GM12878 (cell line): ENCODE results near the gene KCNV2. TPM values are rescaled to one million over a fixed set of nuclear protein-coding genes. Genes with fewer than 3 reads are reported as not detected.

Experiments used
- ATAC-seq: fragments of 200-7000 bp; cut with Tn5 transposase; 3 replicates; pipeline ENCODE4 v1.9.1; 2020; ENCODE audit warnings: mild to moderate bottlenecking, moderate library complexity
- BruUV-seq: library from RNA; stranded (reverse); fragments of 400-500 nt; replicated peaks from 2 replicates; lab custom pipeline; 2021; lab: Mats Ljungman, UMichigan
- CTCF ChIA-PET: fragments of 300-600 bp; sonication (Branson Sonifier 250); formaldehyde crosslinking; extraction: SDS; loops from one replicate; lab custom pipeline; 2021; ENCODE audit warnings: inconsistent platforms; lab: Yijun Ruan, JAX
- POLR2A ChIA-PET: fragments of 350-600 bp; formaldehyde crosslinking; extraction: SDS; loops from one replicate; lab custom pipeline; 2021; ENCODE audit warnings: inconsistent platforms; lab: Charles Lee
- RAD21 ChIA-PET: fragments of 300-600 bp; sonication (Branson Sonifier 250); formaldehyde crosslinking; loops from one replicate; lab custom pipeline; 2023; ENCODE audit warnings: antibody characterized with exemption; ENCODE audit not compliant: unreplicated experiment; lab: Charles Lee
- SMC1A ChIA-PET: fragments of 300-600 bp; sonication (Branson Sonifier 250); formaldehyde crosslinking; loops from one replicate; lab custom pipeline; 2023; ENCODE audit not compliant: unreplicated experiment, uncharacterized antibody; lab: Charles Lee
- DNase-seq: peaks from one replicate; pipeline ENCODE4 v3.0.0-alpha.2; 2011; ENCODE audit warnings: low read depth, low spot score
- FAIRE-seq: peaks from 3 replicates; lab custom pipeline; 2011; peaks lifted over from hg19 to GRCh38; lab: Jason Lieb, UNC
- H2AFZ ChIP-seq: 2 replicates; pipeline ENCODE4 v1.6.0; 2011; ENCODE audit warnings: low read depth, low read length, control low read depth; ENCODE audit not compliant: control insufficient read depth
- H3K27ac ChIP-seq: 2 replicates; pipeline ENCODE4 v1.5.1; 2011; ENCODE audit warnings: control low read depth; ENCODE audit not compliant: control insufficient read depth, insufficient read depth
- H3K27me3 ChIP-seq, 2 experiments: replicated peaks in 1 of 2; 2 replicates each; pipeline versions ENCODE4 v1.6.0 to v1.6.1; 2011; ENCODE audit warnings: low read length in 1 of 2; ENCODE audit not compliant: control insufficient read depth in 2 of 2, insufficient read depth in 2 of 2
- H3K36me3 ChIP-seq, 2 experiments: 2 replicates each; pipeline ENCODE4 v1.5.1; 2011; ENCODE audit warnings: low read length in 1 of 2; ENCODE audit not compliant: control insufficient read depth in 2 of 2, insufficient read depth in 2 of 2
- H3K4me1 ChIP-seq: 2 replicates; pipeline ENCODE4 v1.6.1; 2011; ENCODE audit warnings: mild to moderate bottlenecking, low read length, moderate library complexity, mixed read lengths; ENCODE audit not compliant: control insufficient read depth, insufficient read depth
- H3K4me2 ChIP-seq: 2 replicates; pipeline ENCODE4 v1.6.0; 2011; ENCODE audit warnings: control low read depth; ENCODE audit not compliant: control insufficient read depth, insufficient read depth
- H3K4me3 ChIP-seq: fragments of 200-600 bp; sonication (generic); 2 replicates; pipeline ENCODE4 v1.5.1; 2016
- H3K79me2 ChIP-seq: 2 replicates; pipeline ENCODE4 v1.6.0; 2011; ENCODE audit warnings: low read length; ENCODE audit not compliant: control insufficient read depth, insufficient read depth
- H3K9ac ChIP-seq: 2 replicates; pipeline ENCODE4 v1.8.0; 2011; ENCODE audit warnings: low read length, control low read depth, mixed read lengths; ENCODE audit not compliant: control insufficient read depth, insufficient read depth
- H3K9me3 ChIP-seq: replicated peaks from 3 replicates; pipeline ENCODE4 v1.5.1; 2011; ENCODE audit warnings: mild to moderate bottlenecking, low read length; ENCODE audit not compliant: control insufficient read depth, insufficient read depth
- H4K20me1 ChIP-seq: 2 replicates; pipeline ENCODE4 v1.6.0; 2011; ENCODE audit not compliant: control insufficient read depth, insufficient read depth
- BCL11A ChIP-seq: IDR thresholded peaks from 2 replicates; pipeline ENCODE4 v1.6.1; 2011; ENCODE audit warnings: low read depth, low read length
- CBFB ChIP-seq: IDR thresholded peaks from 2 replicates; pipeline ENCODE4 v1.6.1; 2016; ENCODE audit warnings: antibody characterized with exemption, low read depth
- CHD4 ChIP-seq: fragments of 200-600 bp; sonication (generic); IDR thresholded peaks from 2 replicates; pipeline ENCODE4 v1.6.1; 2016; ENCODE audit warnings: mild to moderate bottlenecking
- CREM ChIP-seq: IDR thresholded peaks from 2 replicates; pipeline ENCODE4 v1.6.1; 2014; ENCODE audit warnings: antibody characterized with exemption, low read depth
- EGR1 ChIP-seq, 2 experiments: IDR thresholded peaks; 1 replicate in 1 of 2; 2 replicates in 1 of 2; pipeline ENCODE4 v1.6.1; 2011 to 2012; ENCODE audit warnings: low read depth in 2 of 2, low read length in 2 of 2, borderline replicate concordance in 1 of 2, mild to moderate bottlenecking in 1 of 2, moderate library complexity in 1 of 2
- ETV6 ChIP-seq, 2 experiments: fragments of 450-650 bp in 1 of 2; IDR thresholded peaks in 1 of 2; conservative IDR thresholded peaks in 1 of 2; 2 replicates each; pipeline ENCODE4 v1.6.1; 2014; ENCODE audit warnings: antibody characterized with exemption in 1 of 2, borderline replicate concordance in 1 of 2, low read depth in 1 of 2, mild to moderate bottlenecking in 1 of 2, moderate library complexity in 1 of 2
- GATAD2B ChIP-seq: fragments of 450-650 bp; conservative IDR thresholded peaks from 2 replicates; pipeline ENCODE4 v1.6.1; 2017; ENCODE audit warnings: low read depth, mild to moderate bottlenecking, moderate library complexity
- HCFC1 ChIP-seq: fragments of 150-350 bp; IDR thresholded peaks from 2 replicates; pipeline ENCODE4 v1.6.1; 2014; ENCODE audit warnings: low read length
- NBN ChIP-seq: fragments of 450-650 bp; IDR thresholded peaks from 2 replicates; pipeline ENCODE4 v1.6.1; 2016
- NFXL1 ChIP-seq: fragments of 450-650 bp; IDR thresholded peaks from 2 replicates; pipeline ENCODE4 v1.6.1; 2017; ENCODE audit warnings: antibody characterized with exemption, mild to moderate bottlenecking, borderline replicate concordance
- SMARCA5 ChIP-seq: fragments of 450-650 bp; IDR thresholded peaks from 2 replicates; pipeline ENCODE4 v1.6.1; 2017; ENCODE audit warnings: mild to moderate bottlenecking
- SP1 ChIP-seq: IDR thresholded peaks from one replicate; pipeline ENCODE4 v1.6.1; 2011; ENCODE audit warnings: low read depth, low read length
- WRNIP1 ChIP-seq: IDR thresholded peaks from 2 replicates; pipeline ENCODE4 v1.6.1; 2011; ENCODE audit warnings: low read depth, low read length, improper control_type of control experiment, borderline replicate concordance
- WGBS: methylation state at CpG from one replicate; pipeline ENCODE4 v1.1.6; 2016; ENCODE audit warnings: low lambda C conversion rate; ENCODE audit not compliant: insufficient replicate concordance, insufficient coverage; ENCODE audit errors: missing lambda C conversion rate; 5-methylcytosine and 5-hydroxymethylcytosine counted together
- in situ Hi-C: fragments of 300-500 bp; cut with MboI; formaldehyde crosslinking; loops from 9 replicates; pipeline ENCODE4 v1.14.3; 2018; ENCODE audit warnings: mixed read lengths
- intact Hi-C: fragments of 100-400 bp; cut with micrococcal nuclease; formaldehyde crosslinking; loops from one replicate; pipeline ENCODE4 v1.14.2; 2022; ENCODE audit not compliant: unreplicated experiment
- polyA plus RNA-seq, 11 experiments: library from polyadenylated mRNA; depleted of rRNA in 4 of 11; unstranded in 6 of 11; stranded (reverse) in 5 of 11; fragments of >200 nt; fragmentation: Nextera tagmentation in 4 of 11; fragmentation: Illumina TruSeq in 1 of 11; extraction: Ambion mirVana in 4 of 11; extraction: Trizol in 1 of 11; gene quantifications; 1 replicate in 1 of 11; 2 replicates in 10 of 11; pipeline versions ENCODE4 v1.2.1 to v1.2.3, GENCODE V29; 2011 to 2016; ENCODE audit warnings: inconsistent platforms in 2 of 11, missing spikeins in 2 of 11, low read depth in 1 of 11
- total RNA-seq, 4 experiments: library from RNA; depleted of rRNA in 3 of 4; stranded (reverse); fragments of >200 nt in 3 of 4; fragmentation: Illumina TruSeq in 1 of 4; extraction: Trizol in 1 of 4; gene quantifications; 2 replicates each; pipeline versions ENCODE4 v1.2.1 to v1.2.3, GENCODE V29; 2013 to 2021
- TF ChIP-seq, protein P1 (sequence below): fragments of 450-650 bp; IDR thresholded peaks from 2 replicates; pipeline ENCODE4 v1.6.1; 2017; ENCODE audit warnings: mild to moderate bottlenecking, moderate library complexity
- TF ChIP-seq, protein P2 (sequence below): IDR thresholded peaks from 2 replicates; pipeline ENCODE4 v1.6.1; 2012; ENCODE audit warnings: low read depth, low read length, improper control_type of control experiment
- TF ChIP-seq, protein P3 (sequence below): fragments of 150-350 bp; IDR thresholded peaks from 2 replicates; pipeline ENCODE4 v1.6.1; 2014; ENCODE audit warnings: mild to moderate bottlenecking, low read depth, low read length

Gene KCNV2
- total and polyA plus RNA-seq, 10 of the 15 experiments (the other 5 are each of a cell fraction or from before 2014, with no cell fraction given): 0.04 to 0.37 (median 0.09) TPM; not detected in 4

DNA sequence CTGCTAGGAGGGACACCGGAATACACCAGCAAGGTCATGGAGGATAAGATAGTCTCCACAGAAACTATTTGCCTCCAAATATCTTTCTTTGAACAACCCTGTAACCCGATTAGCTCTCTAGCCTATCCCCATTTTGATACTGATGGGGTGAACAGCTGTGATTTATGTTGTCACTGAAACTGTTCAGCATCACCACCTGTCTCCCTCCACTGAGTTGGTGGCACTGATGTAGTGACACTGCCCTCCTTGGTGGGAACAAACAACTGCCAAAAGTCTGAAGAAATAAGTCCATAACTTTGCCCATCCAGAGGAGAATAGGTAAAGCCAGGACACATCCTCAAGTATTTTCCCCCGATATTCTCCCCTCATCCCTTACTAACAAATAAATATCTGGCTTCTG lies 24.3 kb upstream of the KCNV2 start:
- POLR2A ChIA-PET: no interaction called here
- RAD21 ChIA-PET: no interaction called here
- H3K27me3 ChIP-seq: no peaks in the 10 kb centered on the region
- no peaks in the 10 kb centered on the region for H3K36me3 ChIP-seq
- intact Hi-C loops: no loop called here
- FAIRE-seq (no peak), DNase-seq (no peak), ATAC-seq (no peak)
- TF ChIP-seq SP1: no peak
- no peak for TF ChIP-seq CREM
- TF ChIP-seq, protein P1, sequence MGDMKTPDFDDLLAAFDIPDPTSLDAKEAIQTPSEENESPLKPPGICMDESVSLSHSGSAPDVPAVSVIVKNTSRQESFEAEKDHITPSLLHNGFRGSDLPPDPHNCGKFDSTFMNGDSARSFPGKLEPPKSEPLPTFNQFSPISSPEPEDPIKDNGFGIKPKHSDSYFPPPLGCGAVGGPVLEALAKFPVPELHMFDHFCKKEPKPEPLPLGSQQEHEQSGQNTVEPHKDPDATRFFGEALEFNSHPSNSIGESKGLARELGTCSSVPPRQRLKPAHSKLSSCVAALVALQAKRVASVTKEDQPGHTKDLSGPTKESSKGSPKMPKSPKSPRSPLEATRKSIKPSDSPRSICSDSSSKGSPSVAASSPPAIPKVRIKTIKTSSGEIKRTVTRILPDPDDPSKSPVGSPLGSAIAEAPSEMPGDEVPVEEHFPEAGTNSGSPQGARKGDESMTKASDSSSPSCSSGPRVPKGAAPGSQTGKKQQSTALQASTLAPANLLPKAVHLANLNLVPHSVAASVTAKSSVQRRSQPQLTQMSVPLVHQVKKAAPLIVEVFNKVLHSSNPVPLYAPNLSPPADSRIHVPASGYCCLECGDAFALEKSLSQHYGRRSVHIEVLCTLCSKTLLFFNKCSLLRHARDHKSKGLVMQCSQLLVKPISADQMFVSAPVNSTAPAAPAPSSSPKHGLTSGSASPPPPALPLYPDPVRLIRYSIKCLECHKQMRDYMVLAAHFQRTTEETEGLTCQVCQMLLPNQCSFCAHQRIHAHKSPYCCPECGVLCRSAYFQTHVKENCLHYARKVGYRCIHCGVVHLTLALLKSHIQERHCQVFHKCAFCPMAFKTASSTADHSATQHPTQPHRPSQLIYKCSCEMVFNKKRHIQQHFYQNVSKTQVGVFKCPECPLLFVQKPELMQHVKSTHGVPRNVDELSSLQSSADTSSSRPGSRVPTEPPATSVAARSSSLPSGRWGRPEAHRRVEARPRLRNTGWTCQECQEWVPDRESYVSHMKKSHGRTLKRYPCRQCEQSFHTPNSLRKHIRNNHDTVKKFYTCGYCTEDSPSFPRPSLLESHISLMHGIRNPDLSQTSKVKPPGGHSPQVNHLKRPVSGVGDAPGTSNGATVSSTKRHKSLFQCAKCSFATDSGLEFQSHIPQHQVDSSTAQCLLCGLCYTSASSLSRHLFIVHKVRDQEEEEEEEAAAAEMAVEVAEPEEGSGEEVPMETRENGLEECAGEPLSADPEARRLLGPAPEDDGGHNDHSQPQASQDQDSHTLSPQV: no peak
- no peak for TF ChIP-seq GATAD2B
- no peak for TF ChIP-seq NFXL1
- no peak for TF ChIP-seq BCL11A
- TF ChIP-seq ETV6 (conservative IDR thresholded peaks at IDR 0.05 in 1 of 2, IDR thresholded peaks at IDR 0.05 in 1 of 2; ENCODE audit: borderline replicate concordance in 1 of 2, low read depth in 1 of 2): no peak
- no peak for TF ChIP-seq CBFB
- no peak for TF ChIP-seq SMARCA5
- TF ChIP-seq CHD4: no peak
- TF ChIP-seq NBN: no peak
- TF ChIP-seq, protein P2, sequence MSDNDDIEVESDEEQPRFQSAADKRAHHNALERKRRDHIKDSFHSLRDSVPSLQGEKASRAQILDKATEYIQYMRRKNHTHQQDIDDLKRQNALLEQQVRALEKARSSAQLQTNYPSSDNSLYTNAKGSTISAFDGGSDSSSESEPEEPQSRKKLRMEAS: no peak
- TF ChIP-seq, protein P3, sequence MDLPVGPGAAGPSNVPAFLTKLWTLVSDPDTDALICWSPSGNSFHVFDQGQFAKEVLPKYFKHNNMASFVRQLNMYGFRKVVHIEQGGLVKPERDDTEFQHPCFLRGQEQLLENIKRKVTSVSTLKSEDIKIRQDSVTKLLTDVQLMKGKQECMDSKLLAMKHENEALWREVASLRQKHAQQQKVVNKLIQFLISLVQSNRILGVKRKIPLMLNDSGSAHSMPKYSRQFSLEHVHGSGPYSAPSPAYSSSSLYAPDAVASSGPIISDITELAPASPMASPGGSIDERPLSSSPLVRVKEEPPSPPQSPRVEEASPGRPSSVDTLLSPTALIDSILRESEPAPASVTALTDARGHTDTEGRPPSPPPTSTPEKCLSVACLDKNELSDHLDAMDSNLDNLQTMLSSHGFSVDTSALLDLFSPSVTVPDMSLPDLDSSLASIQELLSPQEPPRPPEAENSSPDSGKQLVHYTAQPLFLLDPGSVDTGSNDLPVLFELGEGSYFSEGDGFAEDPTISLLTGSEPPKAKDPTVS: no peak
- TF ChIP-seq EGR1 (IDR thresholded peaks at IDR 0.05; ENCODE audit: borderline replicate concordance in 1 of 2, low read depth in 2 of 2, low read length in 2 of 2): no peak
- TF ChIP-seq WRNIP1: no peak
- TF ChIP-seq HCFC1: no peak
- no peak overlapping the region for H3K4me2 ChIP-seq
- H3K79me2 ChIP-seq: no peaks in the 10 kb centered on the region
- H4K20me1 ChIP-seq: no peaks in the 10 kb centered on the region
- no TSS peak for BruUV-seq
- SMC1A ChIA-PET: interaction anchor here (0.5 kb wide), 1 partner anchor 52 kb away, joined by 3 read pairs; no protein-coding TSS in a partner anchor
- CTCF ChIA-PET: no interaction called here
- no peak overlapping the region for H3K27ac ChIP-seq
- in situ Hi-C loops: no loop called here
- peaks cover 3% of the 10 kb centered on the region for H3K9me3 ChIP-seq
- no peak overlapping the region for H3K9ac ChIP-seq
- no peak overlapping the region for H2AFZ ChIP-seq
- H3K4me1 ChIP-seq: peaks cover 4% of the 10 kb centered on the region; the same call in 1 of the 2 replicates
- no peak overlapping the region for H3K4me3 ChIP-seq
- WGBS: 93% methylated on average over 3 of the region's 3 CpGs
